K562 (cell line): ENCODE data around the gene PGS1. TPM values are rescaled to one million over a fixed set of nuclear protein-coding genes. Genes with fewer than 3 reads are reported as not detected.

Experiments used
- C11orf30 ChIP-seq: fragments of 450-650 bp; IDR thresholded peaks from 2 replicates; pipeline ENCODE4 v1.6.1; 2016; ENCODE audit warnings: low read depth, mild to moderate bottlenecking
- CTBP1 ChIP-seq: fragments of 450-650 bp; IDR thresholded peaks from 2 replicates; pipeline ENCODE4 v1.6.1; 2016; ENCODE audit warnings: borderline replicate concordance
- CXXC5 ChIP-seq: fragments of 250-450 bp; sonication (Bioruptor Pico); IDR thresholded peaks from 2 replicates; pipeline ENCODE4 v1.8.0; 2022; ENCODE audit warnings: inconsistent platforms, mild to moderate bottlenecking, moderate library complexity
- GABPA ChIP-seq: fragments of 200-800 bp; sonication (Bioruptor generic); conservative IDR thresholded peaks from 2 replicates; pipeline ENCODE4 v1.6.1; 2016; ENCODE audit warnings: low read depth, missing genetic modification characterization, missing compliant biosample characterization
- HDAC1 ChIP-seq, 2 experiments: fragments of 450-650 bp; IDR thresholded peaks; 2 replicates each; pipeline ENCODE4 v1.6.1; 2016 to 2017; ENCODE audit warnings: inconsistent platforms in 1 of 2, mild to moderate bottlenecking in 1 of 2, moderate library complexity in 1 of 2
- IRF2 ChIP-seq: sonication (generic); formaldehyde crosslinking; IDR thresholded peaks from 2 replicates; pipeline ENCODE4 v1.8.1; 2022; ENCODE audit warnings: mild to moderate bottlenecking, missing genetic modification reagents
- LCOR ChIP-seq: sonication (generic); formaldehyde crosslinking; IDR thresholded peaks from 2 replicates; pipeline ENCODE4 v1.8.0; 2022; ENCODE audit warnings: mild to moderate bottlenecking, missing genetic modification reagents
- MTA3 ChIP-seq: fragments of 450-650 bp; formaldehyde crosslinking; IDR thresholded peaks from 2 replicates; pipeline ENCODE4 v1.6.1; 2017; ENCODE audit warnings: mild to moderate bottlenecking, borderline replicate concordance
- NCOR1 ChIP-seq: fragments of 450-650 bp; IDR thresholded peaks from 2 replicates; pipeline ENCODE4 v1.6.1; 2016; ENCODE audit warnings: mild to moderate bottlenecking, moderate library complexity
- NR1H2 ChIP-seq: sonication (generic); formaldehyde crosslinking; IDR thresholded peaks from 2 replicates; pipeline ENCODE4 v1.4.0; 2020; ENCODE audit warnings: mild to moderate bottlenecking, missing genetic modification reagents
- PCBP2 ChIP-seq: fragments of 200-400 bp; formaldehyde crosslinking; IDR thresholded peaks from 2 replicates; pipeline ENCODE4 v1.6.1; 2018; ENCODE audit warnings: low read length, low read depth, mild to moderate bottlenecking, moderate library complexity; ENCODE audit not compliant: poor library complexity, severe bottlenecking
- RBM39 ChIP-seq: fragments of 200-400 bp; formaldehyde crosslinking; optimal IDR thresholded peaks from 2 replicates; pipeline ENCODE3; 2018; ENCODE audit warnings: low read depth, low read length
- SOX6 ChIP-seq: fragments of 450-650 bp; IDR thresholded peaks from 2 replicates; pipeline ENCODE4 v1.6.1; 2014; ENCODE audit warnings: mild to moderate bottlenecking
- SUPT5H ChIP-seq: fragments of 450-650 bp; IDR thresholded peaks from 2 replicates; pipeline ENCODE4 v1.6.1; 2016
- TCF7L2 ChIP-seq: fragments of 150-350 bp; IDR thresholded peaks from 2 replicates; pipeline ENCODE4 v1.6.1; 2016; ENCODE audit warnings: low read depth, mild to moderate bottlenecking, low read length, moderate library complexity
- TOE1 ChIP-seq, 2 experiments: fragments of 450-650 bp in 1 of 2; sonication (generic) in 1 of 2; formaldehyde crosslinking in 1 of 2; IDR thresholded peaks; 2 replicates each; pipeline versions ENCODE4 v1.7.1 to v1.8.0; 2016 to 2022; ENCODE audit warnings: borderline replicate concordance in 2 of 2, mild to moderate bottlenecking in 2 of 2, antibody characterized with exemption in 1 of 2, inconsistent platforms in 1 of 2, low read depth in 1 of 2, missing genetic modification reagents in 1 of 2, moderate library complexity in 1 of 2
- U2AF2 ChIP-seq: fragments of 200-400 bp; formaldehyde crosslinking; optimal IDR thresholded peaks from 2 replicates; pipeline ENCODE3; 2017; ENCODE audit warnings: low read depth, mild to moderate bottlenecking, low read length
- ZBTB17 ChIP-seq: fragments of 450-650 bp; formaldehyde crosslinking; IDR thresholded peaks from 2 replicates; pipeline ENCODE4 v1.4.0; 2020; ENCODE audit warnings: mild to moderate bottlenecking
- ZNF175 ChIP-seq: fragments of 200-800 bp; sonication (Bioruptor generic); IDR thresholded peaks from 2 replicates; pipeline ENCODE4 v1.6.1; 2016; ENCODE audit warnings: low read depth, mild to moderate bottlenecking, missing genetic modification characterization, missing compliant biosample characterization
- ZNF695 ChIP-seq: fragments of 450-650 bp; formaldehyde crosslinking; IDR thresholded peaks from 2 replicates; pipeline ENCODE4 v1.4.0; 2020; ENCODE audit warnings: mild to moderate bottlenecking, moderate library complexity
- polyA plus RNA-seq, 8 experiments: library from polyadenylated mRNA; depleted of rRNA in 4 of 8; stranded (reverse) in 5 of 8; unstranded in 3 of 8; fragments of >200 nt; fragmentation: Nextera tagmentation in 2 of 8; fragmentation: Illumina TruSeq in 1 of 8; extraction: Ambion mirVana in 2 of 8; extraction: Trizol in 1 of 8; gene quantifications; 2 replicates each; pipeline versions ENCODE4 v1.2.1 to v1.2.3, GENCODE V29; 2011 to 2014; ENCODE audit warnings: inconsistent platforms in 1 of 8, missing spikeins in 1 of 8
- total RNA-seq, 7 experiments: library from RNA; depleted of rRNA in 6 of 7; stranded (reverse); fragments of >200 nt in 6 of 7; fragmentation: Illumina TruSeq in 2 of 7; extraction: Trizol in 2 of 7; gene quantifications; 2 replicates each; pipeline versions ENCODE4 v1.2.1 to v1.2.3, GENCODE V29; 2011 to 2021; ENCODE audit warnings: low replicate concordance in 1 of 7
- TF ChIP-seq, protein P1 (sequence below), 2 experiments: fragments of 450-650 bp in 1 of 2; IDR thresholded peaks; 2 replicates each; pipeline ENCODE4 v1.6.1; 2011 to 2017; ENCODE audit warnings: low read depth in 2 of 2, antibody characterized with exemption in 1 of 2, borderline replicate concordance in 1 of 2, low read length in 1 of 2, mild to moderate bottlenecking in 1 of 2, mixed read lengths in 1 of 2; ENCODE audit not compliant: control insufficient read depth in 1 of 2
- TF ChIP-seq, protein P2 (sequence below): fragments of 450-650 bp; IDR thresholded peaks from 2 replicates; pipeline ENCODE4 v1.6.1; 2016; ENCODE audit warnings: mild to moderate bottlenecking

PGS1 gene
- total and polyA plus RNA-seq, 9 of the 15 experiments (the other 6 are each of a cell fraction or from before 2014, with no cell fraction given), result 1.3 to 39.4 (median 22.3) TPM

DNA sequence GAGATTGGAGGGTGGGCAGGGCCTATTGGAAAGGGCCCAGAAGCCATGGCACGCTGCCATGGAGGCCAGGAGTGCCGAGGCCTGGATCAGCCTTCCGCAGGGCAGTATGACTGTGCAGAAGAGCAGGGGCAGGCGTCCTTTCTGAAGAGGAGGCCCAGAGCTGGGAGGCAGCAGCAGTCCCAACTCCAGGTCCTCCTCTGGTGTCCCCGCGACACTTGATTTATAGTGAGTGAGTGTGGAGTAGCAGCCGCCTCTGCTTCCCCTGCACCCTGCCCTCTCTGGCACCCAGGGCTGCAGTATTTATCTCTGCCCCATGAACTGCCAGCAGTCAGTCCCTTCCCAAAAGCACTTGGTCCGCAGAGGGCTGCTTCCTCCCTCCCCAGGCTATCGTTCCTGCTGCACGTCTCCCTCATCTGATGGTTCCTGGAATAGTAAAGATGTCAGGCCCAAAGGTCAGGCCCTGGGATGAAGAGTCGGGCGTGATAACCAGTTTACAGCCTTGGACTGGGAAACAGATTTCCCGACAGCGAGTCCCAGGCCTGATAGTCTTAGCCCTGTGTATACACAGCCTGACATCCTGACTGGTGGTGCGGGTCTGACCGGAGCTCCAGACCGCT lies 32.9 kb downstream of the PGS1 start (continued):
- no peak for TF ChIP-seq ZNF175 (CRISPR knock-in tag)
- TF ChIP-seq C11orf30, result no peak
- peak; percentile 84 for TF ChIP-seq CXXC5 (CRISPR knock-in tag)
- TF ChIP-seq GABPA, result no peak
- no peak for TF ChIP-seq TOE1 (IDR thresholded peaks at IDR 0.05; ENCODE audit: borderline replicate concordance)
- no peak for TF ChIP-seq TOE1 (CRISPR knock-in tag; IDR thresholded peaks at IDR 0.05; ENCODE audit: borderline replicate concordance, low read depth)
- TF ChIP-seq ZBTB17 (CRISPR knock-in tag), result no peak
- no peak for TF ChIP-seq PCBP2
- TF ChIP-seq, protein P1, sequence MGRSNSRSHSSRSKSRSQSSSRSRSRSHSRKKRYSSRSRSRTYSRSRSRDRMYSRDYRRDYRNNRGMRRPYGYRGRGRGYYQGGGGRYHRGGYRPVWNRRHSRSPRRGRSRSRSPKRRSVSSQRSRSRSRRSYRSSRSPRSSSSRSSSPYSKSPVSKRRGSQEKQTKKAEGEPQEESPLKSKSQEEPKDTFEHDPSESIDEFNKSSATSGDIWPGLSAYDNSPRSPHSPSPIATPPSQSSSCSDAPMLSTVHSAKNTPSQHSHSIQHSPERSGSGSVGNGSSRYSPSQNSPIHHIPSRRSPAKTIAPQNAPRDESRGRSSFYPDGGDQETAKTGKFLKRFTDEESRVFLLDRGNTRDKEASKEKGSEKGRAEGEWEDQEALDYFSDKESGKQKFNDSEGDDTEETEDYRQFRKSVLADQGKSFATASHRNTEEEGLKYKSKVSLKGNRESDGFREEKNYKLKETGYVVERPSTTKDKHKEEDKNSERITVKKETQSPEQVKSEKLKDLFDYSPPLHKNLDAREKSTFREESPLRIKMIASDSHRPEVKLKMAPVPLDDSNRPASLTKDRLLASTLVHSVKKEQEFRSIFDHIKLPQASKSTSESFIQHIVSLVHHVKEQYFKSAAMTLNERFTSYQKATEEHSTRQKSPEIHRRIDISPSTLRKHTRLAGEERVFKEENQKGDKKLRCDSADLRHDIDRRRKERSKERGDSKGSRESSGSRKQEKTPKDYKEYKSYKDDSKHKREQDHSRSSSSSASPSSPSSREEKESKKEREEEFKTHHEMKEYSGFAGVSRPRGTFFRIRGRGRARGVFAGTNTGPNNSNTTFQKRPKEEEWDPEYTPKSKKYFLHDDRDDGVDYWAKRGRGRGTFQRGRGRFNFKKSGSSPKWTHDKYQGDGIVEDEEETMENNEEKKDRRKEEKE (IDR thresholded peaks at IDR 0.05; ENCODE audit: borderline replicate concordance in 1 of 2, control insufficient read depth in 1 of 2, low read depth in 2 of 2, low read length in 1 of 2), result no peak
- TF ChIP-seq, protein P2, sequence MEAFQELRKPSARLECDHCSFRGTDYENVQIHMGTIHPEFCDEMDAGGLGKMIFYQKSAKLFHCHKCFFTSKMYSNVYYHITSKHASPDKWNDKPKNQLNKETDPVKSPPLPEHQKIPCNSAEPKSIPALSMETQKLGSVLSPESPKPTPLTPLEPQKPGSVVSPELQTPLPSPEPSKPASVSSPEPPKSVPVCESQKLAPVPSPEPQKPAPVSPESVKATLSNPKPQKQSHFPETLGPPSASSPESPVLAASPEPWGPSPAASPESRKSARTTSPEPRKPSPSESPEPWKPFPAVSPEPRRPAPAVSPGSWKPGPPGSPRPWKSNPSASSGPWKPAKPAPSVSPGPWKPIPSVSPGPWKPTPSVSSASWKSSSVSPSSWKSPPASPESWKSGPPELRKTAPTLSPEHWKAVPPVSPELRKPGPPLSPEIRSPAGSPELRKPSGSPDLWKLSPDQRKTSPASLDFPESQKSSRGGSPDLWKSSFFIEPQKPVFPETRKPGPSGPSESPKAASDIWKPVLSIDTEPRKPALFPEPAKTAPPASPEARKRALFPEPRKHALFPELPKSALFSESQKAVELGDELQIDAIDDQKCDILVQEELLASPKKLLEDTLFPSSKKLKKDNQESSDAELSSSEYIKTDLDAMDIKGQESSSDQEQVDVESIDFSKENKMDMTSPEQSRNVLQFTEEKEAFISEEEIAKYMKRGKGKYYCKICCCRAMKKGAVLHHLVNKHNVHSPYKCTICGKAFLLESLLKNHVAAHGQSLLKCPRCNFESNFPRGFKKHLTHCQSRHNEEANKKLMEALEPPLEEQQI, result no peak
- TF ChIP-seq IRF2 (CRISPR knock-in tag), result no peak
- TF ChIP-seq RBM39, result no peak
- no peak for TF ChIP-seq LCOR (CRISPR knock-in tag)
- 0 out of 2 replicates have a peak, but pooled peaks have one; percentile 28 for TF ChIP-seq SOX6
- TF ChIP-seq SUPT5H, result no peak
- no peak for TF ChIP-seq NR1H2
- TF ChIP-seq TCF7L2, result no peak
- TF ChIP-seq NCOR1, result no peak
- no peak for TF ChIP-seq ZNF695
- TF ChIP-seq U2AF2, result no peak
- TF ChIP-seq MTA3, result peak; percentile 63; the same call in 1 of the 2 replicates
- peak in 1 of 2 experiments; percentile 88; a peak in 2 of 4 replicates for TF ChIP-seq HDAC1 (IDR thresholded peaks at IDR 0.05)
- TF ChIP-seq CTBP1, result peak; percentile 94
